Naive B cell (primary cell): ENCODE results near the gene PTPRB. TPM values are rescaled to one million over a fixed set of nuclear protein-coding genes. Genes with fewer than 3 reads are reported as not detected.

Experiments
- ATAC-seq, 2 donors: fragments of 150-1000 bp; cut with Tn5 transposase; 2 replicates each; pipeline ENCODE4 v1.10.0; 2021; ENCODE audit warnings: low read depth in 2 of 2, mild to moderate bottlenecking in 2 of 2, moderate library complexity in 2 of 2
- DNase-seq: peaks from one replicate; pipeline ENCODE4 v3.0.0; 2022
- H3K27ac Mint-ChIP-seq, 6 donors: one replicate each; pipeline ENCODE4 v1.8.0; 2020 to 2022; ENCODE audit warnings: mild to moderate bottlenecking in 6 of 6, mixed read lengths in 6 of 6, moderate library complexity in 5 of 6, inconsistent platforms in 2 of 6
- H3K27me3 Mint-ChIP-seq, 3 donors: one replicate each; pipeline ENCODE4 v1.8.0; 2021 to 2022; ENCODE audit warnings: mixed read lengths in 3 of 3, mild to moderate bottlenecking in 1 of 3
- H3K36me3 Mint-ChIP-seq, 2 donors: one replicate each; pipeline ENCODE4 v1.8.0; 2020 to 2022; ENCODE audit warnings: mixed read lengths in 2 of 2, inconsistent platforms in 1 of 2, mild to moderate bottlenecking in 1 of 2
- H3K4me1 Mint-ChIP-seq, 3 donors: one replicate each; pipeline ENCODE4 v1.8.0; 2020 to 2022; ENCODE audit warnings: mixed read lengths in 3 of 3, inconsistent platforms in 1 of 3, mild to moderate bottlenecking in 1 of 3, moderate library complexity in 1 of 3
- H3K4me3 Mint-ChIP-seq, 8 donors: one replicate each; pipeline ENCODE4 v1.8.0; 2020 to 2022; ENCODE audit warnings: mild to moderate bottlenecking in 8 of 8, mixed read lengths in 8 of 8, moderate library complexity in 8 of 8, inconsistent platforms in 2 of 8
- H3K9me3 Mint-ChIP-seq, 7 donors: one replicate each; pipeline ENCODE4 v1.8.0; 2020 to 2022; ENCODE audit warnings: mixed read lengths in 7 of 7, mild to moderate bottlenecking in 5 of 7, inconsistent platforms in 2 of 7, moderate library complexity in 1 of 7
- polyA plus RNA-seq, 6 donors: library from polyadenylated mRNA; unstranded; fragments of 300-500 nt; fragmentation: Illumina TruSeq; gene quantifications; one replicate each; pipeline ENCODE4 v1.2.3, GENCODE V29; 2021; ENCODE audit warnings: low read depth in 6 of 6

The PTPRB gene
- polyA plus RNA-seq, 6 donors from 2014 or later, result 0.04 TPM; not detected in 5

DNA sequence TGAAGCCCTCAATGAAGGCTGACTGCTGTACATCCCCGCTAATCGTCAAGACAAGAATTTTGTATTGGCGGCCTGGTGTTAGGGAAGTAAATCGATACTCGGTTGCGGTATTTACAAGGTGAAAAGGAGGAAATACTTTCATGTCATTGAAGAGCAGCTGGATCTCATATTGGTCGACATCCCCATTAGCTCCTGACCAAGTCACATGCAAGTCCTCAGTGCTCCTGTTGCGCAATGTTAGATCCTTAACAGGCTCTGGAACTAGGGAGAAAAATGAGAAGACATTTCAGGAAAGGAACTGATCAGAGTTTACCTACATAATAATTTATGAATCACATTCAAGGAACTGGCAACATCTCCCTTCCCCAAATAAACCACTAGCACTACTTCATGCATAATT, 66.2 kb downstream of the PTPRB start:
- Mint-ChIP-seq H3K9me3 (no peaks in the 10 kb centered on the region), H3K4me1 (no peaks in the 10 kb centered on the region), H3K36me3 (no peaks in the 10 kb centered on the region), H3K27ac (no peak overlapping the region), H3K27me3 (peaks cover 0 to 5% (median 0%) of the 10 kb centered on the region in 3 donors), H3K4me3 (no peak overlapping the region)
- DNase-seq (no peak), ATAC-seq (no peak)

- H3K4me1 Mint-ChIP-seq, result no peaks in the 10 kb centered on the region
- ATAC-seq (no peak), DNase-seq (no peak)
- no peaks in the 10 kb centered on the region for H3K36me3 Mint-ChIP-seq
- H3K27ac Mint-ChIP-seq, result no peak overlapping the region
- H3K4me3 Mint-ChIP-seq, result no peak overlapping the region
- peaks cover 0 to 4% (median 0%) of the 10 kb centered on the region in 7 donors for H3K9me3 Mint-ChIP-seq
- peaks cover 5 to 14% (median 14%) of the 10 kb centered on the region in 3 donors for H3K27me3 Mint-ChIP-seq
These were observed 75.7 kb downstream of the PTPRB start for GRCh38 chr12:70561550-70561949.

- Mint-ChIP-seq H3K9me3 (peaks cover 0 to 3% (median 0%) of the 10 kb centered on the region in 7 donors), H3K27ac (no peak overlapping the region), H3K27me3 (peaks cover 3 to 21% (median 14%) of the 10 kb centered on the region in 3 donors), H3K4me3 (no peak overlapping the region), H3K36me3 (no peaks in the 10 kb centered on the region), H3K4me1 (no peaks in the 10 kb centered on the region)
- ATAC-seq (no peak), DNase-seq (no peak)
These were observed 76.6 kb downstream of the PTPRB start for GRCh38 chr12:70560671-70561070.

DNA sequence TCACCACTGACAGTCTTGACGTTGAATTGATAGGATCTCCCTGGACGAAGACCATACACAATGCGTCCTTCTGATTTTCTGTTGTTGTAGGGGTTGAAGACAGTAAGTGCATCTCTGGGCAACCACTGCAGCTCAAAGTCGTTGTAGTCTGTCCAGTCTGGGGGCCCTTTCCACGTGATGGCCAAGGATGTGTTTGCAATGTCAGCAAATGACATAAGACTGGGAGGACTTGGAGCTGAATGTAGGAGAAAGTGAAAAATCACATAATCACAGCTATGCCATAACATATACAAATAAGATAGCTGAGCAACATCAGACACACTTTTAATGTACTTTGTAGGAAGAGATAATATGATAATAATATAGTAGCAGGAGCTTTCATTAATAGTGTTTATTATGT, 77.8 kb downstream of the PTPRB start:
- Mint-ChIP-seq H3K9me3 (no peaks in the 10 kb centered on the region), H3K4me1 (no peaks in the 10 kb centered on the region), H3K27me3 (peaks cover 0 to 21% (median 15%) of the 10 kb centered on the region in 3 donors)

DNA sequence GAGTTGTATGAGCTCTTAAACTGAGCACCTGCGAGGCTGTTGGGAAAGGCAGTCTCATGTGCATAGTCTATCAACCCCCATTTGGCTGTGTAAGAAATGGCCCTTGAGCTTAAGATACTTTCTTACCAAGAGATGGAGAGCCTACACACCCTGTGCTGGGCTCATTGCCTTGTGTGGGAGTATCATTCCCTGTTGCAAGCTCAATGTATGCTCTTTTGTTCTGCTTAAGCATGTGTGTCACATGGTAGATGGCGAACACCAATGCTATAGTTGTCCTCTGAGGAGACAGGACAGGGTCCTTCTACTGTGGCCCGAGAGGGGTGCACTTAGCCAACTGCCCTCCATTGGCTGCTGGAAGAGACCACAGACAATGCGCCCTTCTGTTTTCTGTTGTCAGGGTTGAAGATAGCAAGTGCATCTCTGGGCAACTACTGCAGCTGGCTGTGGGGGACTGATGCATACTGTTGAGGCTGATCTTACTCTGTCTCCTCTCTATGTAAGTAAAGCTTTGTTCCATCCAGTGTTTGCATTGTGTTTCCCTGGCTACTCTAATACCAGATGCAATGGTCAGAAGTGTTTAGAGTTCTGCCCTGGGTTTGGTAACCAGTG, 79.5 kb downstream of the PTPRB start:
- no peaks in the 10 kb centered on the region for H3K36me3 Mint-ChIP-seq
- H3K4me1 Mint-ChIP-seq, result no peaks in the 10 kb centered on the region
- no peak for DNase-seq
- no peak for ATAC-seq
- H3K4me3 Mint-ChIP-seq, result no peak overlapping the region
- H3K27ac Mint-ChIP-seq, result no peak overlapping the region
- H3K27me3 Mint-ChIP-seq, result peaks cover 0 to 13% (median 8%) of the 10 kb centered on the region in 3 donors
- no peaks in the 10 kb centered on the region for H3K9me3 Mint-ChIP-seq

More for the DNA sequence above, 77.8 kb downstream of the PTPRB start:
- Mint-ChIP-seq H3K36me3 (no peaks in the 10 kb centered on the region), H3K4me3 (no peak overlapping the region), H3K27ac (no peak overlapping the region)
- DNase-seq (no peak), ATAC-seq (no peak)

- H3K27me3 Mint-ChIP-seq, result peaks cover 0 to 13% (median 8%) of the 10 kb centered on the region in 3 donors
- DNase-seq, result no peak
- no peaks in the 10 kb centered on the region for H3K4me1 Mint-ChIP-seq
- no peaks in the 10 kb centered on the region for H3K36me3 Mint-ChIP-seq
- no peaks in the 10 kb centered on the region for H3K9me3 Mint-ChIP-seq
- H3K4me3 Mint-ChIP-seq, result no peak overlapping the region
- ATAC-seq, result no peak
- H3K27ac Mint-ChIP-seq, result no peak overlapping the region
These were observed 80.9 kb downstream of the PTPRB start for GRCh38 chr12:70556179-70556869.

DNA sequence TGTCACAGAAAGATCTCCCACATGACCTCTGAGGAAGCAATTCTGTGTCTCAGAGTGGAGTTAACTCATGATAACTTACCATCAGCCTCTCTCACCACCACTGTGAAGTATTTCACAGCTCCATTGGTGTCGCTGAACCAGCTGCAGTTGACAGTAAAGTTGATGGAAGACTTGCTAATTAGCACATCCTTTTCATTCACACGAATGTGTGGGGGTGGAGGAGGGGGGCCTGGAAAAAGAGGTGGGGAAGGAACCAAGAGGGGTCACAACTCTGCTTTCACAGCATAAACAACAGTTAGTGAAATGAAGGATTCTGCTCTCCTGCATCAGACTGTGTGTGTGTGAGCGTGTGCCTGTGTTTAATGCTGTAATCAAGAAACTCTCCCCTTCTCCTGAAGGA, 82.1 kb downstream of the PTPRB start:
- Mint-ChIP-seq H3K36me3 (no peaks in the 10 kb centered on the region), H3K27ac (no peak overlapping the region), H3K4me1 (no peaks in the 10 kb centered on the region), H3K4me3 (no peak overlapping the region), H3K9me3 (peaks cover 0 to 2% (median 0%) of the 10 kb centered on the region in 7 donors), H3K27me3 (peaks cover 0 to 13% (median 8%) of the 10 kb centered on the region in 3 donors)
- DNase-seq (no peak), ATAC-seq (no peak)

DNA sequence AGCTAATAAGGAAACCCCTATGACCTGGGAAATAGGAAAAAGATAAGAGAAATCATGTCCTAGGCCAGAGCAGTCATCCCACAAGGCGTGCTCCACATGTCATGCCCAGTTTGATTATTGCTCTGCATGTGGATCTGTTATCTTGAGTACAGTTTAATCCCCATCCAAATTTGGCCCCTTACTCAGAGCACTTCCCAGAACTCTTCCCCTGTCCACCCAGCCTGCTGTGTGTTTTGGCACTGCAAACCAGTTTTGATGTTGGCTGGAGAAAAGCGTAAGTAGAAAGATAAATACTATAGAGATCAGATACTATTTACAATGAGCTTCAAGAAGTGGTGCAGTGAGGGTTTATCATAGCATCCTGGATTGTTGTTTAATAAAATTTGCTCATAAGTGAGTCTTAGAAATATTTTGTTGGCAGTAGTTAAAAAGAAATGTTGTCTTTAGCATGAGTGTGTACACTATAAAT, 83.8 kb downstream of the PTPRB start:
- H3K9me3 Mint-ChIP-seq, result peaks cover 0 to 2% (median 0%) of the 10 kb centered on the region in 7 donors
- H3K4me1 Mint-ChIP-seq, result no peaks in the 10 kb centered on the region
- ATAC-seq, result no peak
- DNase-seq, result no peak
- peaks cover under 1 to 8% (median 8%) of the 10 kb centered on the region in 3 donors for H3K27me3 Mint-ChIP-seq
- H3K27ac Mint-ChIP-seq, result no peak overlapping the region
- no peak overlapping the region for H3K4me3 Mint-ChIP-seq
- no peaks in the 10 kb centered on the region for H3K36me3 Mint-ChIP-seq

DNA sequence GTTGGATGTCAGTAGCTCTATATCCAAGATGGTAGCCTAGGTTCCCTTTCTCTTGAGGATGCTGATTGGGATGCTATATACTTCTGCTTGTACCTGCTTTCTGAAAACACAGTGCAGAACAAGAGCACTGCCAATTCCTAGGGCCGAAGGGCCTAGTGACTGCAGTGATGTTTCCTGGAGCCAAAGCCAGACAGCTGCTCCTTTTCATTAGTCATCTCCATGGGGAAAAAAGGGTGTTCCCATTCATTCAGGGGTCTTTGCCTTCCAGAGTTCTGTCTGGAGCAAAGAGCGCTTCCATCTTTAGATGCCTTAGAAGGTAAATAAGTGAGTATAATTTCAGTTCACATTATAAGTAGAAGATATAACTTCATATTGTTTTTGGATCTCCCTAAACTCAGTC, 85.5 kb downstream of the PTPRB start:
- no peaks in the 10 kb centered on the region for H3K36me3 Mint-ChIP-seq
- peaks cover 7 to 8% (median 8%) of the 10 kb centered on the region in 3 donors for H3K27me3 Mint-ChIP-seq
- H3K4me3 Mint-ChIP-seq, result no peak overlapping the region
- DNase-seq (no peak), ATAC-seq (no peak)
- H3K9me3 Mint-ChIP-seq, result peaks cover 0 to 2% (median 0%) of the 10 kb centered on the region in 7 donors
- no peaks in the 10 kb centered on the region for H3K4me1 Mint-ChIP-seq
- no peak overlapping the region for H3K27ac Mint-ChIP-seq

- H3K27me3 Mint-ChIP-seq, result peaks cover 6 to 15% (median 13%) of the 10 kb centered on the region in 3 donors
- no peaks in the 10 kb centered on the region for H3K36me3 Mint-ChIP-seq
- no peak for DNase-seq
- peaks cover 0 to 5% (median 0%) of the 10 kb centered on the region in 7 donors for H3K9me3 Mint-ChIP-seq
- no peak overlapping the region for H3K4me3 Mint-ChIP-seq
- ATAC-seq, result no peak
- no peaks in the 10 kb centered on the region for H3K4me1 Mint-ChIP-seq
- peak overlapping the region in 1 of 6 donors; percentile 48 for H3K27ac Mint-ChIP-seq
These were observed 87.0 kb downstream of the PTPRB start for GRCh38 chr12:70550180-70550577.

GRCh38 chr12:70549340-70550179, 87.7 kb downstream of the PTPRB start:
- Mint-ChIP-seq H3K27ac (no peak overlapping the region), H3K27me3 (peaks cover 12 to 15% (median 13%) of the 10 kb centered on the region in 3 donors), H3K9me3 (peaks cover 0 to 5% (median 0%) of the 10 kb centered on the region in 7 donors), H3K4me1 (no peaks in the 10 kb centered on the region), H3K4me3 (no peak overlapping the region), H3K36me3 (no peaks in the 10 kb centered on the region)
- no peak for DNase-seq
- ATAC-seq, result no peak

- DNase-seq (no peak), ATAC-seq (no peak)
- Mint-ChIP-seq H3K27me3 (peaks cover 11 to 16% (median 14%) of the 10 kb centered on the region in 3 donors), H3K4me1 (no peaks in the 10 kb centered on the region), H3K4me3 (no peak overlapping the region), H3K27ac (no peak overlapping the region), H3K9me3 (peaks cover 0 to 6% (median 0%) of the 10 kb centered on the region in 7 donors), H3K36me3 (no peaks in the 10 kb centered on the region)
These were observed 93.8 kb downstream of the PTPRB start for GRCh38 chr12:70543444-70543843.

DNA sequence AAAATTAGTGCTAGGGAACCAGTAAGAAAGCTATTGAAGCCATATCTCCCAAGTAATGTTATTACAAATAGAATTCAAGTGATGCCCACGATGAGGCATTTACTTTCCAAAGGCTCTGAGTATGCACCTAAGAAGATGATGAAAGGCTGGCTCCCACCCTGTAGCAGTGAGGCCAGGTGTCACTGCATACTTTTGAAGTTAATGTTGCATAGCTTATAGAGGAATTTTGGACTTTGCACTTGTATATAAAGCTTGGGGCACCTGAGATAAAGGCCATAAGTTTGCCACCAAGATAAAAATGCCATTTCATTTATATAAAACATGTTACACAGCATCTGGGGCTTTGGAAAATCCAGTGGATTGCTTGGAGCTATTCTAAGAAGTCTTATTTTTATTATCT, 96.2 kb downstream of the PTPRB start:
- H3K27ac Mint-ChIP-seq, result peak overlapping the region in 1 of 6 donors; percentile 17
- H3K27me3 Mint-ChIP-seq, result peaks cover 5 to 16% (median 8%) of the 10 kb centered on the region in 3 donors
- ATAC-seq (no peak), DNase-seq (no peak)
- H3K4me1 Mint-ChIP-seq, result no peaks in the 10 kb centered on the region
- H3K36me3 Mint-ChIP-seq, result no peaks in the 10 kb centered on the region
- peaks cover 0 to 6% (median 0%) of the 10 kb centered on the region in 7 donors for H3K9me3 Mint-ChIP-seq
- H3K4me3 Mint-ChIP-seq, result no peak overlapping the region
